ENCODE measurements around the gene PCDHGA1.

The PCDHGA1 gene

DNA sequence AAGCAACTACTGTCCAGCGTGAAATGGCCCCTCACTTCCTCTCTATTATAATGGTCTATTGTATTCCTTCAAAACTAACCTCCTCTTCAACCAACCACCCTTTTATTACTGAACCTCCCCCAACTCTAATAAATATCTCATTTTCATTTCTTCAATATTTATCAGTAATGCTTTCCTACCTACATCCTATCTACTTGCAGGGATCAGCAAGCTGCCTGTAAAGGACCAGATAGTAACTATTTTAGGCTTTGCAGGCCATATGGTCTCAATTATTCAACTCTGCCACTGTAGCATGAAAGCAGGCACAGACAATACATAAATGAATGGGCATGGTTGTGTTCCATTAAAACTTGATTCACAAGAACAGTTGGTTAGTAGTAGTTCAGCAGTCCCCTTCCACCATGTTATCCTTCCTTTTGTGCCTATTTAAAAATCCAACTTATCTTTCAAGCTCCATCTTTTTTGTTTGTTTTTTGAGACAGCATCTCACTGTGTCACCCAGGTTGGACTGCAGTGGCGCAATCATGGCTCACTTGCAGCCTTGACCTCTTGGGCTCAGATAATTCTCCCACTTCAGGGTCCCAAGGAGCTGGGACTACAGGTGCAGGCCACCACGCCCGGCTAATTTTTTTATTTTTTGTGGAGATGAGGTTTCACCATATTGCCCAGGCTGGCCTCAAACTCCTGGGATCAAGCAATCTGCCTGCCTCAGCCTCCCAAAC is 204.3 kb downstream of the PCDHGA1 start:
- Histone ChIP-seq H3K4me1 (ENCODE audit: low read depth, poor library complexity, severe bottlenecking) (no peaks in the 10 kb centered on the region), H3K9ac (no peak overlapping the region), H4K20me1 (ENCODE audit: insufficient read depth) (no peaks in the 10 kb centered on the region), H3K4me3 (IDR thresholded peaks at IDR 0.05; ENCODE audit: insufficient read depth, low read depth, low read length) (no peak overlapping the region), H3K36me3 (ENCODE audit: insufficient read depth) (peaks cover 5% of the 10 kb centered on the region; the same call in 1 of the 2 replicates), H3K27me3 (ENCODE audit: insufficient read depth, low read depth) (no peaks in the 10 kb centered on the region), H3K4me2 (no peak overlapping the region), H3K27ac (no peak overlapping the region), H3K79me2 (ENCODE audit: insufficient read depth, low read depth) (no peaks in the 10 kb centered on the region), H2AFZ (ENCODE audit: low read depth) (no peak overlapping the region)
- no peak for TF ChIP-seq CTCF (conservative IDR thresholded peaks at IDR 0.05; ENCODE audit: low read depth, low read length)

DNA sequence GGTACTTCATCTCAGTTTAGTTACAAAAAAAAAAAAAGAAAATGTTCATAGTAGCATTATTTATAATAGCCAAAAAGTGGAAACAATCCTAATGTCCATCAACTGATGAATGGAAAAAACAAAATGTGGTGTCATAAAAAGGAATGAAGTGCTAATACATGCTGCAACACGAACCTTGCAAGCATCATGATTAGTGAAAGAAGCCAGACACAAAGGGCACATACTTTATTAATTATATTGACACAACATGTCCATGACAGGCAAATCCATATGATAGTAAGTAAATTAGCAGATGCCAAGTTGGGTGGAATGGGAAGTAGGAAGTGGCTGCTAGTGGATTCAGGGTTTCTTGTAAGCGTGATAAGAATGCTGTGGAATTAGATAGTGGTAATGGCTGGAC is 212.7 kb downstream of the PCDHGA1 start:
- no peaks in the 10 kb centered on the region for H3K4me1 ChIP-seq (ENCODE audit: low read depth, poor library complexity, severe bottlenecking)
- no peak overlapping the region for H3K9ac ChIP-seq
- no peaks in the 10 kb centered on the region for H3K36me3 ChIP-seq (ENCODE audit: insufficient read depth)
- H2AFZ ChIP-seq (ENCODE audit: low read depth), result no peak overlapping the region
- H3K27ac ChIP-seq, result no peak overlapping the region
- no peak overlapping the region for H3K4me3 ChIP-seq (IDR thresholded peaks at IDR 0.05; ENCODE audit: insufficient read depth, low read depth, low read length)
- no peak overlapping the region for H3K4me2 ChIP-seq
- no peaks in the 10 kb centered on the region for H4K20me1 ChIP-seq (ENCODE audit: insufficient read depth)
- H3K27me3 ChIP-seq (ENCODE audit: insufficient read depth, low read depth), result no peaks in the 10 kb centered on the region
- TF ChIP-seq CTCF (conservative IDR thresholded peaks at IDR 0.05; ENCODE audit: low read depth, low read length), result no peak
- no peaks in the 10 kb centered on the region for H3K79me2 ChIP-seq (ENCODE audit: insufficient read depth, low read depth)

DNA sequence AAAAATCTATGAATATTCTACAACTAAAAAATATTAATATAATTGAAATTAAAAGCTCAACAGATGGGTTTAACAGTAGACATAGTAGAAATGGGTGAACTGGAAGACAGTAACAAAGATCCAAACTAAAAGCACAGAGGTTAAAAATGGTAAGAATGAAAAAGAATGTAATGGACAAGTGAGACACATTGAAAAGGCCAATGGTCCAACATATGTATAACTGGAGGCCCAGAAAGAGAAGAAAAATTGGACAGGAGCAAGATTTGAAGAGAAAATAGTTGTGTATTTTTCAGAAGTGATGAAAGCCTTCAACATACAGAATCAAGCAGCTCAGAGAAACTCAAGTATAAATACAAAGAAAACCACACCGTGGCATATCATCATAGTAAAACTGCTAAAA is 217.2 kb downstream of the PCDHGA1 start:
- no peak for TF ChIP-seq CTCF (conservative IDR thresholded peaks at IDR 0.05; ENCODE audit: low read depth, low read length)
- no peaks in the 10 kb centered on the region for H3K27me3 ChIP-seq (ENCODE audit: insufficient read depth, low read depth)
- no peak overlapping the region for H2AFZ ChIP-seq (ENCODE audit: low read depth)
- no peaks in the 10 kb centered on the region for H3K4me1 ChIP-seq (ENCODE audit: low read depth, poor library complexity, severe bottlenecking)
- no peak overlapping the region for H3K9ac ChIP-seq
- no peaks in the 10 kb centered on the region; the same call in 1 of the 2 replicates for H3K36me3 ChIP-seq (ENCODE audit: insufficient read depth)
- H3K27ac ChIP-seq, result no peak overlapping the region
- no peak overlapping the region for H3K4me2 ChIP-seq
- H3K79me2 ChIP-seq (ENCODE audit: insufficient read depth, low read depth), result no peaks in the 10 kb centered on the region
- H3K4me3 ChIP-seq (IDR thresholded peaks at IDR 0.05; ENCODE audit: insufficient read depth, low read depth, low read length), result no peak overlapping the region
- H4K20me1 ChIP-seq (ENCODE audit: insufficient read depth), result no peaks in the 10 kb centered on the region; the same call in 1 of the 2 replicates

- TF ChIP-seq CTCF (conservative IDR thresholded peaks at IDR 0.05; ENCODE audit: low read depth, low read length), result no peak
- Histone ChIP-seq H2AFZ (ENCODE audit: low read depth) (no peak overlapping the region), H3K4me2 (no peak overlapping the region), H3K27ac (no peak overlapping the region), H3K79me2 (ENCODE audit: insufficient read depth, low read depth) (no peaks in the 10 kb centered on the region), H3K36me3 (ENCODE audit: insufficient read depth) (no peaks in the 10 kb centered on the region; the same call in 1 of the 2 replicates), H4K20me1 (ENCODE audit: insufficient read depth) (no peaks in the 10 kb centered on the region; the same call in 1 of the 2 replicates), H3K4me1 (ENCODE audit: low read depth, poor library complexity, severe bottlenecking) (no peaks in the 10 kb centered on the region), H3K9ac (no peak overlapping the region), H3K4me3 (IDR thresholded peaks at IDR 0.05; ENCODE audit: insufficient read depth, low read depth, low read length) (no peak overlapping the region), H3K27me3 (ENCODE audit: insufficient read depth, low read depth) (no peaks in the 10 kb centered on the region)
Measured at GRCh38 chr5:141547921-141548320, 217.6 kb downstream of the PCDHGA1 start.

Data from KMS-11 (cell line).